H1 (cell line): Measurements from ENCODE around the gene INPP5B. TPM values are rescaled to one million over a fixed set of nuclear protein-coding genes. Genes with fewer than 3 reads are reported as not detected.

ENCODE experiments used
- ASH2L ChIP-seq: fragments of 200-600, 300-600 bp; sonication (generic); IDR thresholded peaks from one replicate; pipeline ENCODE4 v1.7.1; 2017; ENCODE audit warnings: low read length
- CBX5 ChIP-seq: fragments of 300-800, 300-1000 bp; sonication (generic); IDR thresholded peaks from 2 replicates; pipeline ENCODE4 v1.7.1; 2016; ENCODE audit warnings: antibody characterized with exemption, low read length, low read depth
- GTF2F1 ChIP-seq: IDR thresholded peaks from 2 replicates; pipeline ENCODE4 v1.6.1; 2012; ENCODE audit warnings: low read depth, low read length, improper control_type of control experiment, borderline replicate concordance
- JUND ChIP-seq: IDR thresholded peaks from 2 replicates; pipeline ENCODE4 v1.6.1; 2011; ENCODE audit warnings: mild to moderate bottlenecking, improper control_type of control experiment, low read length
- RAD21 ChIP-seq, 2 experiments: IDR thresholded peaks in 1 of 2; conservative IDR thresholded peaks in 1 of 2; 2 replicates each; pipeline ENCODE4 v1.6.1; 2011; ENCODE audit warnings: low read depth in 2 of 2, low read length in 2 of 2, improper control_type of control experiment in 1 of 2, inconsistent platforms in 1 of 2, mild to moderate bottlenecking in 1 of 2, moderate library complexity in 1 of 2
- SP1 ChIP-seq: IDR thresholded peaks from 2 replicates; pipeline ENCODE4 v1.6.1; 2011; ENCODE audit warnings: low read depth, low read length
- TAF1 ChIP-seq: IDR thresholded peaks from 2 replicates; pipeline ENCODE4 v1.6.1; 2011; ENCODE audit warnings: mild to moderate bottlenecking, low read depth, low read length
- TCF12 ChIP-seq: IDR thresholded peaks from 2 replicates; pipeline ENCODE4 v1.6.1; 2011; ENCODE audit warnings: low read depth, mild to moderate bottlenecking, low read length
- TEAD4 ChIP-seq: IDR thresholded peaks from 2 replicates; pipeline ENCODE4 v1.6.1; 2012; ENCODE audit warnings: low read depth, low read length, inconsistent platforms, mixed read lengths
- YY1 ChIP-seq: IDR thresholded peaks from 2 replicates; pipeline ENCODE4 v1.6.1; 2011; ENCODE audit warnings: low read depth, mild to moderate bottlenecking, low read length
- ZNF274 ChIP-seq: IDR thresholded peaks from 2 replicates; pipeline ENCODE4 v1.7.0; 2012; ENCODE audit warnings: low read length, borderline replicate concordance; ENCODE audit errors: extremely low read depth
- polyA plus RNA-seq, 7 experiments: library from polyadenylated mRNA; depleted of rRNA in 3 of 7; stranded (reverse) in 5 of 7; unstranded in 2 of 7; fragments of >200 nt in 5 of 7; fragments of 200-250 nt in 2 of 7; gene quantifications; 1 replicate in 5 of 7; 2 replicates in 1 of 7; 4 replicates in 1 of 7; pipeline versions ENCODE4 v1.2.1 to v1.2.3, GENCODE V29; 2011 to 2013; ENCODE audit warnings: missing spikeins in 2 of 7, mixed read lengths in 2 of 7
- total RNA-seq: library from RNA; stranded (reverse); fragmentation: NEBNext Ultra II Directional; extraction: Animal tissue kit (Norgen Biotek cat#: 25700); gene quantifications from 2 replicates; pipeline ENCODE4 v1.2.1, GENCODE V29; 2021
- TF ChIP-seq, protein P1 (sequence below): fragments of 300-600 bp; sonication (generic); IDR thresholded peaks from 2 replicates; pipeline ENCODE4 v1.7.1; 2012; ENCODE audit warnings: low read length, moderate library complexity, mild to moderate bottlenecking, inconsistent platforms; ENCODE audit not compliant: insufficient replicate concordance

Gene INPP5B
- total and polyA plus RNA-seq, 2 of the 8 experiments (the other 6 are each of a cell fraction or from before 2014, with no cell fraction given) = 14.0 to 23.7 TPM

DNA sequence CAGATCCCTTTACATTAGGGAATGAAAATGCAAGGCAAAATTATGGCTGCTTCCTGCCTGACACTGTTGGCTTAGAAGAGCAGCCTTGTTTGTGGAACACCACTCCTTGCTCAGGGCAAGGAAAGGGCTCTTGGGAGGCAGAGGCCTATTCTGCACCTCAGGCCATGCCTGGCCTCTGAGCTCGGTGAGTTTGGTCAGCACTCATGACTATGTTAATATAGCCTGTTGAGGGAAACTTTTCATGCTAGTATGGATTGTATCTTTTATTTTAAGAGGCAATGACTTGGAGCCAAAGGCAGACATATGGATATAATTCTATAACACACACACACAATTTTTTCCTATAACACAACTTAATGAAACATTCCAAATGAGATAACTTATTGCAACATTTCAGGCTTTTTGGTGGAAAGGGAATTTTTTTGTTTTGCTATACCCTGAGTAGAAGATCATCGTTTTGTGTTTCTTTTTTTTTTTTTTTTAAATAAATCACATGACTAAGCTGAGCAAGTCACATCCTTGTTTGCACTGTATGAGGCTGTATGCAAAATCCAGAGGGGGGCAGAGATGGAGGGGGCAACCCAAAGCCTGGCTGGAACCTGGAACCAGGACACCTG is 133.2 kb downstream of the INPP5B start (continued):
- TF ChIP-seq, protein P1, sequence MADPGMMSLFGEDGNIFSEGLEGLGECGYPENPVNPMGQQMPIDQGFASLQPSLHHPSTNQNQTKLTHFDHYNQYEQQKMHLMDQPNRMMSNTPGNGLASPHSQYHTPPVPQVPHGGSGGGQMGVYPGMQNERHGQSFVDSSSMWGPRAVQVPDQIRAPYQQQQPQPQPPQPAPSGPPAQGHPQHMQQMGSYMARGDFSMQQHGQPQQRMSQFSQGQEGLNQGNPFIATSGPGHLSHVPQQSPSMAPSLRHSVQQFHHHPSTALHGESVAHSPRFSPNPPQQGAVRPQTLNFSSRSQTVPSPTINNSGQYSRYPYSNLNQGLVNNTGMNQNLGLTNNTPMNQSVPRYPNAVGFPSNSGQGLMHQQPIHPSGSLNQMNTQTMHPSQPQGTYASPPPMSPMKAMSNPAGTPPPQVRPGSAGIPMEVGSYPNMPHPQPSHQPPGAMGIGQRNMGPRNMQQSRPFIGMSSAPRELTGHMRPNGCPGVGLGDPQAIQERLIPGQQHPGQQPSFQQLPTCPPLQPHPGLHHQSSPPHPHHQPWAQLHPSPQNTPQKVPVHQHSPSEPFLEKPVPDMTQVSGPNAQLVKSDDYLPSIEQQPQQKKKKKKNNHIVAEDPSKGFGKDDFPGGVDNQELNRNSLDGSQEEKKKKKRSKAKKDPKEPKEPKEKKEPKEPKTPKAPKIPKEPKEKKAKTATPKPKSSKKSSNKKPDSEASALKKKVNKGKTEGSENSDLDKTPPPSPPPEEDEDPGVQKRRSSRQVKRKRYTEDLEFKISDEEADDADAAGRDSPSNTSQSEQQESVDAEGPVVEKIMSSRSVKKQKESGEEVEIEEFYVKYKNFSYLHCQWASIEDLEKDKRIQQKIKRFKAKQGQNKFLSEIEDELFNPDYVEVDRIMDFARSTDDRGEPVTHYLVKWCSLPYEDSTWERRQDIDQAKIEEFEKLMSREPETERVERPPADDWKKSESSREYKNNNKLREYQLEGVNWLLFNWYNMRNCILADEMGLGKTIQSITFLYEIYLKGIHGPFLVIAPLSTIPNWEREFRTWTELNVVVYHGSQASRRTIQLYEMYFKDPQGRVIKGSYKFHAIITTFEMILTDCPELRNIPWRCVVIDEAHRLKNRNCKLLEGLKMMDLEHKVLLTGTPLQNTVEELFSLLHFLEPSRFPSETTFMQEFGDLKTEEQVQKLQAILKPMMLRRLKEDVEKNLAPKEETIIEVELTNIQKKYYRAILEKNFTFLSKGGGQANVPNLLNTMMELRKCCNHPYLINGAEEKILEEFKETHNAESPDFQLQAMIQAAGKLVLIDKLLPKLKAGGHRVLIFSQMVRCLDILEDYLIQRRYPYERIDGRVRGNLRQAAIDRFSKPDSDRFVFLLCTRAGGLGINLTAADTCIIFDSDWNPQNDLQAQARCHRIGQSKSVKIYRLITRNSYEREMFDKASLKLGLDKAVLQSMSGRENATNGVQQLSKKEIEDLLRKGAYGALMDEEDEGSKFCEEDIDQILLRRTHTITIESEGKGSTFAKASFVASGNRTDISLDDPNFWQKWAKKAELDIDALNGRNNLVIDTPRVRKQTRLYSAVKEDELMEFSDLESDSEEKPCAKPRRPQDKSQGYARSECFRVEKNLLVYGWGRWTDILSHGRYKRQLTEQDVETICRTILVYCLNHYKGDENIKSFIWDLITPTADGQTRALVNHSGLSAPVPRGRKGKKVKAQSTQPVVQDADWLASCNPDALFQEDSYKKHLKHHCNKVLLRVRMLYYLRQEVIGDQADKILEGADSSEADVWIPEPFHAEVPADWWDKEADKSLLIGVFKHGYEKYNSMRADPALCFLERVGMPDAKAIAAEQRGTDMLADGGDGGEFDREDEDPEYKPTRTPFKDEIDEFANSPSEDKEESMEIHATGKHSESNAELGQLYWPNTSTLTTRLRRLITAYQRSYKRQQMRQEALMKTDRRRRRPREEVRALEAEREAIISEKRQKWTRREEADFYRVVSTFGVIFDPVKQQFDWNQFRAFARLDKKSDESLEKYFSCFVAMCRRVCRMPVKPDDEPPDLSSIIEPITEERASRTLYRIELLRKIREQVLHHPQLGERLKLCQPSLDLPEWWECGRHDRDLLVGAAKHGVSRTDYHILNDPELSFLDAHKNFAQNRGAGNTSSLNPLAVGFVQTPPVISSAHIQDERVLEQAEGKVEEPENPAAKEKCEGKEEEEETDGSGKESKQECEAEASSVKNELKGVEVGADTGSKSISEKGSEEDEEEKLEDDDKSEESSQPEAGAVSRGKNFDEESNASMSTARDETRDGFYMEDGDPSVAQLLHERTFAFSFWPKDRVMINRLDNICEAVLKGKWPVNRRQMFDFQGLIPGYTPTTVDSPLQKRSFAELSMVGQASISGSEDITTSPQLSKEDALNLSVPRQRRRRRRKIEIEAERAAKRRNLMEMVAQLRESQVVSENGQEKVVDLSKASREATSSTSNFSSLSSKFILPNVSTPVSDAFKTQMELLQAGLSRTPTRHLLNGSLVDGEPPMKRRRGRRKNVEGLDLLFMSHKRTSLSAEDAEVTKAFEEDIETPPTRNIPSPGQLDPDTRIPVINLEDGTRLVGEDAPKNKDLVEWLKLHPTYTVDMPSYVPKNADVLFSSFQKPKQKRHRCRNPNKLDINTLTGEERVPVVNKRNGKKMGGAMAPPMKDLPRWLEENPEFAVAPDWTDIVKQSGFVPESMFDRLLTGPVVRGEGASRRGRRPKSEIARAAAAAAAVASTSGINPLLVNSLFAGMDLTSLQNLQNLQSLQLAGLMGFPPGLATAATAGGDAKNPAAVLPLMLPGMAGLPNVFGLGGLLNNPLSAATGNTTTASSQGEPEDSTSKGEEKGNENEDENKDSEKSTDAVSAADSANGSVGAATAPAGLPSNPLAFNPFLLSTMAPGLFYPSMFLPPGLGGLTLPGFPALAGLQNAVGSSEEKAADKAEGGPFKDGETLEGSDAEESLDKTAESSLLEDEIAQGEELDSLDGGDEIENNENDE = no peak
- TF ChIP-seq ASH2L (no peak), JUND (no peak), TCF12 (no peak), GTF2F1 (no peak), TEAD4 (no peak), ZNF274 (no peak), CBX5 (no peak), TAF1 (no peak), YY1 (no peak), RAD21 (IDR thresholded peaks at IDR 0.05 in 1 of 2, conservative IDR thresholded peaks at IDR 0.05 in 1 of 2; ENCODE audit: low read depth in 2 of 2, low read length in 2 of 2) (no peak), SP1 (no peak)
